Activated naive CD4-positive, alpha-beta T cell treated with anti-CD3 and anti-CD28 coated beads for 36 hours (primary cell): Measurements from ENCODE around the gene CEP55. TPM values are rescaled to one million over a fixed set of nuclear protein-coding genes. Genes with fewer than 3 reads are reported as not detected.
A peak's percentile ranks its signal among the peaks of the same experiment; 100 is the strongest.

ENCODE experiments used
- CTCF ChIA-PET: fragments of 350-600 bp; sonication (Branson Sonifier 250); formaldehyde crosslinking; loops from one replicate; lab custom pipeline; 2021; ENCODE audit warnings: antibody characterized with exemption; lab: Charles Lee
- DNase-seq: peaks from one replicate; pipeline ENCODE4 v3.0.0-alpha.2; 2020
- H3K27ac Mint-ChIP-seq: one replicate; pipeline ENCODE4 v1.8.0; 2021; ENCODE audit warnings: mild to moderate bottlenecking, mixed read lengths
- H3K27me3 Mint-ChIP-seq: one replicate; pipeline ENCODE4 v1.8.0; 2021; ENCODE audit warnings: low read depth, mixed read lengths
- H3K36me3 Mint-ChIP-seq: one replicate; pipeline ENCODE4 v1.8.0; 2021; ENCODE audit warnings: low read depth, mixed read lengths
- H3K4me1 Mint-ChIP-seq: one replicate; pipeline ENCODE4 v1.8.0; 2021; ENCODE audit warnings: low read depth, mixed read lengths
- H3K4me3 Mint-ChIP-seq: one replicate; pipeline ENCODE4 v1.8.0; 2021; ENCODE audit warnings: mild to moderate bottlenecking, moderate library complexity, mixed read lengths
- H3K9me3 Mint-ChIP-seq: one replicate; pipeline ENCODE4 v1.8.0; 2021; ENCODE audit warnings: mixed read lengths
- intact Hi-C: fragments of 100-400 bp; cut with micrococcal nuclease; formaldehyde crosslinking; loops from one replicate; pipeline ENCODE4 v1.15.1; 2023
- total RNA-seq, 2 experiments: library from RNA; stranded (reverse); gene quantifications; one replicate each; pipeline ENCODE4 v1.2.3, GENCODE V29; 2021

CEP55 gene
- total RNA-seq, 2 experiments from 2014 or later: 64.4 to 68.2 TPM

- CTCF ChIA-PET: interaction anchor here (0.7 to 3.7 kb wide), 3 partner anchors 8 to 121 kb away, joined by 4 to 20 read pairs (median 19); partner anchors contain the start of gene MYOF
- no peak overlapping the region for H3K4me3 Mint-ChIP-seq
- H3K9me3 Mint-ChIP-seq: no peaks in the 10 kb centered on the region
- H3K36me3 Mint-ChIP-seq: no peaks in the 10 kb centered on the region
- H3K27ac Mint-ChIP-seq: no peak overlapping the region
- intact Hi-C loops: no loop called here
- DNase-seq: no peak
- peaks cover 12% of the 10 kb centered on the region for H3K4me1 Mint-ChIP-seq
- no peaks in the 10 kb centered on the region for H3K27me3 Mint-ChIP-seq
Measured at GRCh38 chr10:93473804-93474472, 22.5 kb upstream of the CEP55 start.

DNA sequence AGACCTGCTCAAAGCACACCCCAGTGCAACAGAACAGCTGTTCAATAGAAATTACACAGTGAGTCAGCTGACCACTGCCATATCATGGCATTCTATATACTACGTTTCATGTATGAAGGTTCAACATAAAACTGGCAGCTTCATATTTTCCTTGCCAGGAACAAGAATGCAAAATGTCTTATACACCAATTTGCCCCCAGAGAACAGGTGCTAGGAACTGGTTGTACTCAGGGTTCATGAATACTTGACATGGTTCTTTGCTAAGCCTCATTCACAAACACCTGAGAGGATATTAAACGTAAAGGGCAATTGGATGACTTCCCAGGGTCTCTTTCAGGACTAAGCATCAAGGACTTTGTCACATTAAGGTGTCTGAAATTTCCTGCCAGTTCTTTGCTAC, 21.2 kb upstream of the CEP55 start:
- H3K4me3 Mint-ChIP-seq: no peak overlapping the region
- intact Hi-C loops: no loop called here
- no peaks in the 10 kb centered on the region for H3K36me3 Mint-ChIP-seq
- no peaks in the 10 kb centered on the region for H3K9me3 Mint-ChIP-seq
- CTCF ChIA-PET: interaction anchor here (0.5 to 3.2 kb wide), 6 partner anchors 12 to 458 kb away, joined by 3 to 19 read pairs (median 4); no protein-coding TSS in a partner anchor
- H3K27me3 Mint-ChIP-seq: no peaks in the 10 kb centered on the region
- no peak overlapping the region for H3K27ac Mint-ChIP-seq
- H3K4me1 Mint-ChIP-seq: peaks cover 13% of the 10 kb centered on the region
- no peak for DNase-seq

DNA sequence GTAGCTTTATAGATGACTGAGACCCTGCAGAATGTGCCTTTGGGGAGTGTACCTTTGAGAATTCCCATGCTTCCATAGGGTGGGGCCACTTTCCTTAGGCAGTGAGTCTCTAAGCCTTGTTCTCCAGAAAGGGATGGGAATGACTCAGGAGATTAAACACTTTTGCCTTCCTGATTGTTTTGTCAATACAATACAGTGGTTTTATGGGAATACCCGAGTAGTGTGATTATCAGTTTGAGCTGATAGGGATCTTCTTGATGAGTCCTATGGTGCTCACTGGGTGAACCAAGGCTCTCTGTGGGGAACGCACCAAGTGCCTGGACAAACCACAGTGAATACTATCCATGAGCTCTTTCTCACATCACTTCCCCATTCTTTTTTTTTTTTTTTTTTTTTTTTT, 20.5 kb upstream of the CEP55 start:
- H3K36me3 Mint-ChIP-seq: no peaks in the 10 kb centered on the region
- peaks cover 13% of the 10 kb centered on the region for H3K4me1 Mint-ChIP-seq
- intact Hi-C loops: no loop called here
- H3K9me3 Mint-ChIP-seq: no peaks in the 10 kb centered on the region
- no peak overlapping the region for H3K27ac Mint-ChIP-seq
- H3K4me3 Mint-ChIP-seq: no peak overlapping the region
- CTCF ChIA-PET: interaction anchor here (0.5 to 3.2 kb wide), 5 partner anchors 13 to 118 kb away, joined by 3 to 19 read pairs (median 4); no protein-coding TSS in a partner anchor
- H3K27me3 Mint-ChIP-seq: no peaks in the 10 kb centered on the region
- DNase-seq: no peak

DNA sequence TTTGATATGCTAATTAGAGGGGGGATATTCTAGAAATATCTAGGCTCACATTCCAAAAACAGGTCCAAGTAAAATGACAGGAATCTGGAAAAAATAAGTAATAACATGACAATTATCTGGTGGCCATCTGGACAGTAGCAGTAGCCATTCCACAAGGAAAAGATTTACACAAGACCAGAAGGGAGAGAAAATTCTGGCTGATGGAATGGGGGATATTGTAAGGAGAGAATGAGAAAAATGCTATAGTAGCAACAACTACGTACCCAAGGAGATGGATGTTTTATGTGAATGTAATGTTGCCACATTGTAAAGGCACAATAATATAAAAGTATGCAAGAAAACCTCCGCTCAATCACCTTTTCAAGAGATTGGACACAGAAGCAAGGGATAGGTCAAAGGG, 19.7 kb upstream of the CEP55 start:
- CTCF ChIA-PET: interaction anchor here (9.7 kb wide), 1 partner anchor 101 kb away, joined by 331 read pairs; no protein-coding TSS in a partner anchor
- Mint-ChIP-seq H3K27me3 (no peaks in the 10 kb centered on the region), H3K4me3 (no peak overlapping the region), H3K9me3 (no peaks in the 10 kb centered on the region), H3K4me1 (peaks cover 14% of the 10 kb centered on the region), H3K27ac (no peak overlapping the region), H3K36me3 (no peaks in the 10 kb centered on the region)
- intact Hi-C loops: no loop called here
- no peak for DNase-seq

GRCh38 chr10:93478873-93479272, 17.5 kb upstream of the CEP55 start:
- no peaks in the 10 kb centered on the region for H3K9me3 Mint-ChIP-seq
- no peak for DNase-seq
- intact Hi-C loops: no loop called here
- no peaks in the 10 kb centered on the region for H3K36me3 Mint-ChIP-seq
- no peak overlapping the region for H3K27ac Mint-ChIP-seq
- H3K4me3 Mint-ChIP-seq: no peak overlapping the region
- H3K27me3 Mint-ChIP-seq: no peaks in the 10 kb centered on the region
- CTCF ChIA-PET: interaction anchor here (9.7 kb wide), 1 partner anchor 103 kb away, joined by 331 read pairs; no protein-coding TSS in a partner anchor
- H3K4me1 Mint-ChIP-seq: peaks cover 20% of the 10 kb centered on the region

DNA sequence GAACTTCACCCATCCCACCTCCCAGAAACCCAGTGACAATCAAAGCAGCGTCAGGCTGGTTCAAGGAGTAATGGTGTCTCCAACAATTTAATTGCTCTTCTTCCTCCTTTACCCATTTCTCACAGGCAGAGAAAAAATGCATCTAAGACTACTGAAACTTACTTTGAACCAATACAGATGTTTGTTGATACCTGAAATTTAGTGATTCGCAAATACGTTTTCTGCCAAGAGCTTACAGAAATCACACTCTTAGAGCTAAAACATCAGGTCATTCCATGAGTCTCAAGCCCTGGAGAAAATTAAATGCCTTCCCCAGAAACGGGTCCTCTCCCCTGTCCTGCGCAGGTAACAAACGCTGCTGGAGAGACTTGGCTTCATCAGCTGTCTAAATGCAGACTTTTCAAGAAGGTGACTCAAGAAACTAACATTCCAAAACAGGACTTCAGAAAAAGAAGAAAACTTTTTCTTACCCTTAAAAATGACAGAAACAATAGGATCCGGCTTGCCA, 14.7 kb upstream of the CEP55 start:
- DNase-seq: no peak
- Mint-ChIP-seq H3K27ac (peak overlapping the region; percentile 81), H3K36me3 (no peaks in the 10 kb centered on the region), H3K9me3 (no peaks in the 10 kb centered on the region), H3K4me1 (peaks cover 20% of the 10 kb centered on the region), H3K27me3 (peaks cover 3% of the 10 kb centered on the region), H3K4me3 (peak overlapping the region; percentile 84)
- intact Hi-C loops: loop anchor here (1.0 to 5.0 kb wide), 9 partner anchors 10 to 634 kb away; partner anchors contain the start of genes CEP55 and EXOC6
- CTCF ChIA-PET: interaction anchor here (0.9 to 9.7 kb wide), 24 partner anchors 9 to 401 kb away, joined by 3 to 331 read pairs (median 8); partner anchors contain the start of gene CEP55

DNA sequence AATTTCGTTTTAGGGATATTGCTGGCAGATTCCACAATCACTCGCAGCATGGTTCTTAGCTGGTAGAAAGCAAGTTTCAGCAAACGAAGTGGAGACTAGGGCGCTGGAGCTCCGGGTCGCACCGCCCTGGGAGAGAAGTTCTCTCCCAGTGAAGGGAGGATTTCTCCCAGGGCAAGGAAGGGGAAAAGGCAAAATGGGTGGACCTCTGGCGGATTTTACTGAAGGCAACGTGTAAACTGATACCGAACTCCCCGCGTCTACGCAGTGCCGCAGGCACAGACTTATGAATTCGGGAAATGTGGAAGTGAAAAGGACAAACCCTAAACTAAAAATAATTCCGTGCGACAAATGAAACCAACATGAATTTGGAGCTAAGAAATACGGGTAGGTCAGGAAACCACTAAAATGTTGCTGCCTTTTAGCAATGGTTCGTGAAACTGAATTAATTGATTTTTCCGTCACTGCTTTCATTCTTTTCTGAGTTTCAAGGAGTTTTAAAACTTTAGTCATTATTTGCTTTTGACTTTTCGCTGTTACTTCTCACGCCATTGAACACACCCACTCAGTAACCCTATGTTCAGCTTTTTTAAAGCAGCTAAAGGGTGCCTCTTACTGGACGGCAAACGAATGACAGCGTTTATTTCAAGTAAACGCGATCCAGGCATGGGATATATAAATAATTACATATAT, 14.1 kb upstream of the CEP55 start, which contains the start of gene MYOF:
TSS of gene MYOF (minus strand) at position 190 of the 690 bp plus-strand sequence. CDS start at position 50, 140 bp downstream.
- Mint-ChIP-seq H3K9me3 (no peaks in the 10 kb centered on the region), H3K4me3 (peak within 1 kb of the TSS; percentile 84), H3K27ac (peak within 1 kb of the TSS; percentile 81), H3K27me3 (peaks cover 3% of the 10 kb centered on the region), H3K4me1 (peaks cover 20% of the 10 kb centered on the region), H3K36me3 (no peaks in the 10 kb centered on the region)
- CTCF ChIA-PET: interaction anchor here (0.6 to 9.7 kb wide), 34 partner anchors 10 to 597 kb away, joined by 3 to 331 read pairs (median 6); partner anchors contain the start of gene CEP55
- intact Hi-C loops: loop anchor here (1.0 to 5.0 kb wide), 8 partner anchors 14 to 635 kb away; partner anchors contain the start of genes CEP55 and EXOC6
- DNase-seq: peak; percentile 76

- Mint-ChIP-seq H3K27ac (no peak overlapping the region), H3K27me3 (peaks cover 17% of the 10 kb centered on the region), H3K4me1 (peaks cover 15% of the 10 kb centered on the region), H3K36me3 (no peaks in the 10 kb centered on the region), H3K4me3 (no peak overlapping the region), H3K9me3 (no peaks in the 10 kb centered on the region)
- DNase-seq: no peak
- intact Hi-C loops: loop anchor here (1.0 to 5.0 kb wide), 3 partner anchors 26 to 372 kb away; no protein-coding TSS in a partner anchor
- CTCF ChIA-PET: interaction anchor here (0.6 to 9.7 kb wide), 4 partner anchors 24 to 456 kb away, joined by 4 to 331 read pairs (median 6); no protein-coding TSS in a partner anchor
Measured at GRCh38 chr10:93485690-93486089, 10.7 kb upstream of the CEP55 start.

DNA sequence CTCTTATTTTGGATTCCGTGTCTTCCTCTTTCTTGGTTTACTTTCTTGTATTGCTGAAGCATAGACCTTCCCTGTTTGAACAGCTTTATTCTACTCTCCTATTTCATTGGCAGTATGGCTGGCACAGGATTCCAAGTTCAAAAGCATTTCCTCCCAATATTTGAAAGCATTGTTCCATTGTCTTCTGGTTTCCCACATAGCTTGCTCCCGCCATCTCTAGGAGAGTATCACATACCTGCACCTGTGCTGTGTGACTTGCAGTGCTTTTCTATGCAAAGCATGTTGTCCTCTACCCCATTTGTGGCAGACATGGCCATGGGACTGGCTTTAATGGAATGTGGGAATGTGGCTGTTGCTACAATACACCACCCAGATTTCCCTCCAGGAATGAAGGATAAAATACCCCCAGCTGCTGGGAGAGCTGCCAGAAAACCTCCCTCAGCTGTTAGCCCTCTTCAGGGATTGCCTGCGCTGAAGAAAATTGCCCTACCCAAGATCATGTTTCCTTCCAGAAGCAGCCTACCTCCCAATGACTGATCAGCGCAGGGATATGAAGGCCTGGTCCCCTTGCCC, 7.4 kb upstream of the CEP55 start:
- no peaks in the 10 kb centered on the region for H3K9me3 Mint-ChIP-seq
- DNase-seq: no peak
- CTCF ChIA-PET: interaction anchor here (0.7 to 2.1 kb wide), 5 partner anchors 20 to 192 kb away, joined by 3 to 12 read pairs (median 3); no protein-coding TSS in a partner anchor
- H3K36me3 Mint-ChIP-seq: no peaks in the 10 kb centered on the region
- no peak overlapping the region for H3K27ac Mint-ChIP-seq
- no peak overlapping the region for H3K4me3 Mint-ChIP-seq
- peaks cover 18% of the 10 kb centered on the region for H3K27me3 Mint-ChIP-seq
- H3K4me1 Mint-ChIP-seq: no peaks in the 10 kb centered on the region
- intact Hi-C loops: loop anchor here (1.0 to 5.0 kb wide), 2 partner anchors 206 to 368 kb away; no protein-coding TSS in a partner anchor

GRCh38 chr10:93491602-93492121, 4.8 kb upstream of the CEP55 start:
- H3K36me3 Mint-ChIP-seq: no peaks in the 10 kb centered on the region
- no peak for DNase-seq
- peaks cover 21% of the 10 kb centered on the region for H3K27me3 Mint-ChIP-seq
- intact Hi-C loops: loop anchor here (10.0 kb wide), 2 partner anchors 497 to 1053 kb away; partner anchors contain the start of gene HELLS
- CTCF ChIA-PET: interaction anchor here (0.8 to 2.1 kb wide), 5 partner anchors 8 to 116 kb away, joined by 3 to 9 read pairs (median 8); no protein-coding TSS in a partner anchor
- no peak overlapping the region for H3K4me3 Mint-ChIP-seq
- peaks cover 4% of the 10 kb centered on the region for H3K4me1 Mint-ChIP-seq
- H3K9me3 Mint-ChIP-seq: no peaks in the 10 kb centered on the region
- no peak overlapping the region for H3K27ac Mint-ChIP-seq

DNA sequence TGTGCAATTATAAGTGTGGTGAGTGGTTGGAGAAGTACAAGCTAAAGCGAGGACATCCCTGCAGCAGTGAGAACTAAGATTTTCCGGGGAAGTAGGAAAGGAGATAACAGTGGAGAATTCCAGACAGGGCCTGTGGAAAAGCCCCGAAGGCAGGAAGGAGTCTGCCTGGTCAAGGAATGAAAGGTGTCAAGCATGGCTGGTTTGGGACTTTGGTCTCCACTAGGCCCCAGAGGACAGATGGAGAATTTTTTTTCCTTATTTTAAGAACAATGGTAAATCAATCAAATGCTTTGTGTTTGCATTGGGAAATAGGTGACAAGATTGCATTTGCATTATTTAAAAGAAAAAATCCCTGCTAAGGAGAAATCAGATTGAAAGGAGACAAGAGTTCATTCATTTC, 3.2 kb upstream of the CEP55 start:
- H3K27me3 Mint-ChIP-seq: peaks cover 18% of the 10 kb centered on the region
- H3K36me3 Mint-ChIP-seq: peaks cover 5% of the 10 kb centered on the region
- no peak for DNase-seq
- CTCF ChIA-PET: interaction anchor here (2.1 kb wide), 1 partner anchor 10 kb away, joined by 8 read pairs; no protein-coding TSS in a partner anchor
- no peaks in the 10 kb centered on the region for H3K9me3 Mint-ChIP-seq
- H3K4me3 Mint-ChIP-seq: no peak overlapping the region
- peaks cover 10% of the 10 kb centered on the region for H3K4me1 Mint-ChIP-seq
- H3K27ac Mint-ChIP-seq: no peak overlapping the region
- intact Hi-C loops: loop anchor here (10.0 kb wide), 2 partner anchors 498 to 1052 kb away; partner anchors contain the start of gene HELLS
